Stimulated activated naive B cell treated with anti-CD40 and anti-IgM and Interleukin-4, amounts not matched to agents 10 μg/mL and 1 μg/mL and 100 μg/mL, for 72 hours (primary cell): ENCODE results near the gene CD47.

Source experiments
- ATAC-seq, 2 donors: fragments of 150-1000 bp; cut with Tn5 transposase; replicated peaks; 2 replicates each; pipeline ENCODE4 v1.10.0; 2021; ENCODE audit warnings: moderate library complexity in 1 of 2
- DNase-seq: peaks from one replicate; pipeline ENCODE4 v3.0.0; 2021
- H3K27ac Mint-ChIP-seq: one replicate; pipeline ENCODE4 v1.8.0; 2022; ENCODE audit warnings: mild to moderate bottlenecking, mixed read lengths
- H3K27me3 Mint-ChIP-seq, 2 donors: one replicate each; pipeline ENCODE4 v1.8.0; 2022; ENCODE audit warnings: mixed read lengths in 2 of 2
- H3K36me3 Mint-ChIP-seq, 2 donors: one replicate each; pipeline ENCODE4 v1.8.0; 2022; ENCODE audit warnings: mixed read lengths in 2 of 2, mild to moderate bottlenecking in 1 of 2
- H3K4me1 Mint-ChIP-seq, 2 donors: one replicate each; pipeline ENCODE4 v1.8.0; 2022; ENCODE audit warnings: mixed read lengths in 2 of 2, mild to moderate bottlenecking in 1 of 2
- H3K4me3 Mint-ChIP-seq, 2 donors: one replicate each; pipeline ENCODE4 v1.8.0; 2022; ENCODE audit warnings: mild to moderate bottlenecking in 2 of 2, mixed read lengths in 2 of 2, moderate library complexity in 1 of 2
- H3K9me3 Mint-ChIP-seq, 2 donors: one replicate each; pipeline ENCODE4 v1.8.0; 2022; ENCODE audit warnings: mixed read lengths in 2 of 2, mild to moderate bottlenecking in 1 of 2

The CD47 gene

GRCh38 chr3:107994956-107995715 is 95.7 kb downstream of the CD47 start:
- Mint-ChIP-seq H3K9me3 (peaks cover 0 to 1% of the 10 kb centered on the region in 2 donors), H3K4me1 (peaks cover 12 to 20% of the 10 kb centered on the region in 2 donors), H3K27ac (no peak overlapping the region), H3K27me3 (no peaks in the 10 kb centered on the region), H3K36me3 (no peaks in the 10 kb centered on the region), H3K4me3 (no peak overlapping the region)
- DNase-seq (no peak), ATAC-seq (no peak)

GRCh38 chr3:107994181-107994580 is 96.7 kb downstream of the CD47 start:
- Mint-ChIP-seq H3K27ac (no peak overlapping the region), H3K9me3 (no peaks in the 10 kb centered on the region), H3K36me3 (no peaks in the 10 kb centered on the region), H3K27me3 (no peaks in the 10 kb centered on the region), H3K4me1 (peaks cover 12 to 20% of the 10 kb centered on the region in 2 donors), H3K4me3 (no peak overlapping the region)
- DNase-seq (no peak), ATAC-seq (no peak)

DNA sequence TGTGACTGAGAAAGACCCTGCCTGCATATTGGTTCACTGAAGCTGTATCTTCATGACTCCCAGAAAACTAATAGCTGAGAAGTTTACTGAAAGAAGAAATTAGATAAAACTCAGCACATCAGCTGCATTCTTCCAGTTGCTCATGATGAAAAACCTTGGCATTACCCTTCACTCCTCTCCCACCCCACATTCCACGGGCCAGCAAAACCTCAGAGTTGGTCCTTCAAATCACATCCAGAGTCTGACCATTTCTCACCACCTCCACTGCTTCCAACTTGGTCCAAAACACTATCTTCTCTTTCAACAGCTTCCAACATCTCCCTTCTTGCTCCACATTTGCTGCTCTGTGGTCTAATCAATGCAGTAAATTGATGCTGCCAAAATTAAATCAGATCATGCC is 97.1 kb downstream of the CD47 start:
- Mint-ChIP-seq H3K36me3 (no peaks in the 10 kb centered on the region), H3K27me3 (no peaks in the 10 kb centered on the region), H3K27ac (no peak overlapping the region), H3K4me1 (peaks cover 12 to 20% of the 10 kb centered on the region in 2 donors), H3K9me3 (no peaks in the 10 kb centered on the region), H3K4me3 (no peak overlapping the region)
- ATAC-seq (no peak), DNase-seq (no peak)
